A549 (cell line): Measurements from ENCODE around the gene GPR4. TPM values are rescaled to one million over a fixed set of nuclear protein-coding genes. Genes with fewer than 3 reads are reported as not detected.

Experiments used
- ATAC-seq, 2 experiments: fragments of 200-7000 bp in 1 of 2; fragments of >200 bp in 1 of 2; cut with Nextera tagmentation in 1 of 2; cut with Tn5 transposase in 1 of 2; 3 replicates each; pipeline versions ENCODE4 v1.8.0 to v1.9.1; 2018 to 2020; ENCODE audit warnings: mild to moderate bottlenecking in 1 of 2, moderate library complexity in 1 of 2
- CTCF ChIA-PET: fragments of 300-600 bp; sonication (Branson Sonifier 250); formaldehyde crosslinking; extraction: SDS; loops from one replicate; lab custom pipeline; 2021; ENCODE audit warnings: antibody characterized with exemption, inconsistent platforms; lab: Yijun Ruan, JAX
- POLR2A ChIA-PET: fragments of 350-600 bp; formaldehyde crosslinking; extraction: SDS; loops from one replicate; lab custom pipeline; 2021; ENCODE audit warnings: antibody characterized with exemption, inconsistent platforms; lab: Yijun Ruan, JAX
- DNase-seq, 2 experiments: peaks; one replicate each; pipeline versions ENCODE4 v3.0.0 to v3.0.0-alpha.2; 2011 to 2016; ENCODE audit warnings: low read depth in 1 of 2, low spot score in 1 of 2
- FAIRE-seq: peaks from 2 replicates; lab custom pipeline; 2011; peaks lifted over from hg19 to GRCh38; lab: Jason Lieb, UNC
- H3K27ac ChIP-seq, 2 experiments: fragments of >200 bp; sonication (Bioruptor Twin); formaldehyde crosslinking; 3 replicates each; pipeline ENCODE4 v1.5.1; 2016 to 2017
- H3K4me1 ChIP-seq: fragments of >200 bp; sonication (Bioruptor Twin); formaldehyde crosslinking; 3 replicates; pipeline ENCODE4 v1.6.1; 2016
- H3K4me2 ChIP-seq: fragments of >200 bp; sonication (Bioruptor Twin); formaldehyde crosslinking; 3 replicates; pipeline ENCODE4 v1.6.1; 2016
- H3K4me3 ChIP-seq: fragments of >200 bp; sonication (Bioruptor Twin); formaldehyde crosslinking; 3 replicates; pipeline ENCODE4 v1.5.1; 2016
- H3K9me3 ChIP-seq: fragments of >200 bp; sonication (Bioruptor Twin); formaldehyde crosslinking; 3 replicates; pipeline ENCODE4 v1.6.1; 2016
- CBX2 ChIP-seq: fragments of 200-600 bp; sonication (generic); IDR thresholded peaks from 2 replicates; pipeline ENCODE4 v1.6.1; 2016; ENCODE audit warnings: low read depth, mild to moderate bottlenecking, borderline replicate concordance
- CBX8 ChIP-seq: fragments of 200-600 bp; sonication (generic); IDR thresholded peaks from 2 replicates; pipeline ENCODE4 v1.6.1; 2016
- CEBPB ChIP-seq, 2 experiments: fragments of >200 bp in 1 of 2; sonication (Bioruptor Twin) in 1 of 2; formaldehyde crosslinking in 1 of 2; IDR thresholded peaks; 2 replicates each; pipeline ENCODE4 v1.6.1; 2012 to 2016
- CHD4 ChIP-seq: fragments of 200-600 bp; sonication (generic); IDR thresholded peaks from 2 replicates; pipeline ENCODE4 v1.6.1; 2016; ENCODE audit warnings: antibody characterized with exemption, mild to moderate bottlenecking, borderline replicate concordance
- CTCF ChIP-seq: fragments of >200 bp; sonication (Bioruptor Twin); formaldehyde crosslinking; IDR thresholded peaks from 3 replicates; pipeline ENCODE4 v1.5.1; 2016
- E2F6 ChIP-seq: IDR thresholded peaks from 2 replicates; pipeline ENCODE4 v1.6.1; 2012; ENCODE audit warnings: low read depth, borderline replicate concordance
- FOSL2 ChIP-seq, 2 experiments: fragments of 450-650 bp in 1 of 2; fragments of >200 bp in 1 of 2; sonication (Bioruptor Twin) in 1 of 2; formaldehyde crosslinking; IDR thresholded peaks; 2 replicates each; pipeline versions ENCODE4 v1.5.0 to v1.6.1; 2016 to 2020; ENCODE audit warnings: mild to moderate bottlenecking in 1 of 2, moderate library complexity in 1 of 2
- FOXS1 ChIP-seq: fragments of 250-450 bp; sonication (Bioruptor Pico); IDR thresholded peaks from 2 replicates; pipeline ENCODE4 v1.5.0; 2020; ENCODE audit warnings: mild to moderate bottlenecking, moderate library complexity
- GATA3 ChIP-seq: IDR thresholded peaks from 2 replicates; pipeline ENCODE4 v1.6.1; 2012; ENCODE audit warnings: borderline replicate concordance
- HDAC2 ChIP-seq: fragments of 200-600 bp; sonication (generic); IDR thresholded peaks from 2 replicates; pipeline ENCODE4 v1.6.1; 2016
- HES2 ChIP-seq: fragments of >200 bp; sonication (Bioruptor Twin); formaldehyde crosslinking; IDR thresholded peaks from 2 replicates; pipeline ENCODE4 v1.6.1; 2016
- HEYL ChIP-seq: fragments of 250-450 bp; sonication (Bioruptor Pico); IDR thresholded peaks from 2 replicates; pipeline ENCODE4 v1.8.0; 2021; ENCODE audit warnings: mild to moderate bottlenecking, moderate library complexity
- HMGXB4 ChIP-seq: fragments of 250-450 bp; sonication (Bioruptor Pico); IDR thresholded peaks from 2 replicates; pipeline ENCODE4 v1.5.0; 2021; ENCODE audit warnings: mild to moderate bottlenecking, moderate library complexity, borderline replicate concordance
- HOXA7 ChIP-seq: fragments of 250-450 bp; sonication (Bioruptor Pico); IDR thresholded peaks from 2 replicates; pipeline ENCODE4 v1.5.0; 2020; ENCODE audit warnings: mild to moderate bottlenecking, moderate library complexity
- HOXB5 ChIP-seq: fragments of 250-450 bp; sonication (Bioruptor Pico); IDR thresholded peaks from 2 replicates; pipeline ENCODE4 v1.5.0; 2020; ENCODE audit warnings: mild to moderate bottlenecking, moderate library complexity
- JUN ChIP-seq, 2 experiments: fragments of >200 bp; sonication (Bioruptor Twin); formaldehyde crosslinking; IDR thresholded peaks; 2 replicates in 1 of 2; 3 replicates in 1 of 2; pipeline ENCODE4 v1.6.1; 2016 to 2017
- JUNB ChIP-seq: fragments of >200 bp; sonication (Bioruptor Twin); formaldehyde crosslinking; IDR thresholded peaks from 2 replicates; pipeline ENCODE4 v1.6.1; 2016
- MAFK ChIP-seq: fragments of 450-650 bp; IDR thresholded peaks from 2 replicates; pipeline ENCODE4 v1.6.1; 2014; ENCODE audit not compliant: partially characterized antibody
- MAX ChIP-seq: IDR thresholded peaks from 2 replicates; pipeline ENCODE4 v1.6.1; 2012
- PHF8 ChIP-seq: fragments of 200-600 bp; sonication (generic); IDR thresholded peaks from 2 replicates; pipeline ENCODE4 v1.6.1; 2016; ENCODE audit warnings: low read depth, mild to moderate bottlenecking, antibody characterized with exemption, moderate library complexity, borderline replicate concordance
- POLR2A ChIP-seq: IDR thresholded peaks from 2 replicates; pipeline ENCODE4 v1.6.1; 2012; ENCODE audit warnings: mild to moderate bottlenecking, low read length
- SMC3 ChIP-seq: fragments of >200 bp; sonication (Bioruptor Twin); formaldehyde crosslinking; IDR thresholded peaks from 3 replicates; pipeline ENCODE4 v1.6.1; 2018; ENCODE audit warnings: inconsistent platforms
- ZFP36 ChIP-seq: fragments of 450-650 bp; IDR thresholded peaks from 2 replicates; pipeline ENCODE4 v1.6.1; 2014; ENCODE audit warnings: borderline replicate concordance; ENCODE audit not compliant: partially characterized antibody
- ZNF302 ChIP-seq: fragments of 250-450 bp; sonication (Bioruptor Pico); IDR thresholded peaks from 2 replicates; pipeline ENCODE4 v1.9.0; 2021; ENCODE audit warnings: inconsistent platforms, mild to moderate bottlenecking, moderate library complexity
- WGBS: methylation state at CpG from one replicate; pipeline ENCODE4 v1.1.6; 2017; ENCODE audit errors: missing lambda C conversion rate; 5-methylcytosine and 5-hydroxymethylcytosine counted together
- polyA plus RNA-seq, 4 experiments: library from polyadenylated mRNA; depleted of rRNA in 3 of 4; stranded (reverse); fragments of >200 nt; fragmentation: RNase III in 1 of 4; extraction: RNeasy Plus Mini Kit Qiagen cat#74134 plus additional on column Dnase treatment in 1 of 4; gene quantifications; 2 replicates in 3 of 4; 3 replicates in 1 of 4; pipeline ENCODE4 v1.2.3, GENCODE V29; 2011 to 2017

GPR4 gene
- polyA plus RNA-seq, 2 of the 4 experiments (the other 2 are of a cell fraction) = 0.03 to 0.10 TPM

GRCh38 chr19:45632468-45633196 lies 30.6 kb upstream of the GPR4 start:
- Histone ChIP-seq H3K4me2 (peak overlapping the region; percentile 61), H3K4me3 (no peak overlapping the region), H3K27ac (peak overlapping the region; percentile 56 to 79; a peak in 4 of 6 replicates), H3K9me3 (no peaks in the 10 kb centered on the region), H3K4me1 (peaks cover 33% of the 10 kb centered on the region)
- TF ChIP-seq FOSL2 (IDR thresholded peaks at IDR 0.05) = no peak
- TF ChIP-seq FOSL2 (CRISPR knock-in tag; IDR thresholded peaks at IDR 0.05) = peak; percentile 98
- TF ChIP-seq POLR2A = 0 out of 2 replicates have a peak, but pooled peaks have one; percentile 10
- 0 out of 2 replicates have a peak, but pooled peaks have one; percentile 7 for TF ChIP-seq MAX
- TF ChIP-seq JUNB = no peak
- ATAC-seq (peak; percentile 83 to 84), FAIRE-seq (no peak), DNase-seq (peak; percentile 91 to 98)
- POLR2A ChIA-PET = interaction anchor here (1.3 to 1.5 kb wide), 2 partner anchors 9 to 18 kb away, joined by 3 to 9 read pairs; no protein-coding TSS in a partner anchor
- CTCF ChIA-PET = interaction anchor here (0.7 to 23.8 kb wide), 5 partner anchors 5 to 799 kb away, joined by 3 to 437 read pairs (median 273); partner anchors contain the start of gene EML2
- WGBS = 71% methylated on average over 17 of the region's 27 CpGs

- DNase-seq (peak; percentile 63 to 84), FAIRE-seq (no peak), ATAC-seq (peak; percentile 59 to 61; a peak in 5 of 6 replicates)
- Histone ChIP-seq H3K4me3 (no peak overlapping the region), H3K4me2 (peak overlapping the region; percentile 15), H3K4me1 (peaks cover 33% of the 10 kb centered on the region), H3K27ac (peak overlapping the region; percentile 10 to 79; a peak in 4 of 6 replicates), H3K9me3 (no peaks in the 10 kb centered on the region)
- WGBS = 79% methylated on average over 2 of the region's 2 CpGs
- TF ChIP-seq SMC3 (no peak), FOSL2 (IDR thresholded peaks at IDR 0.05) (0 out of 2 replicates have a peak, but pooled peaks have one; percentile 32), FOSL2 (CRISPR knock-in tag; IDR thresholded peaks at IDR 0.05) (peak; percentile 92), CTCF (no peak), CEBPB (IDR thresholded peaks at IDR 0.05) (peak; percentile 20 to 35; a peak in 1 of 4 replicates), GATA3 (peak; percentile 44; the same call in 1 of the 2 replicates), JUNB (peak; percentile 75), MAFK (peak; percentile 99), HMGXB4 (CRISPR knock-in tag) (no peak)
- POLR2A ChIA-PET = interaction anchor here (0.5 to 1.9 kb wide), 6 partner anchors 9 to 123 kb away, joined by 3 to 8 read pairs (median 5); partner anchors contain the start of gene EML2
- CTCF ChIA-PET = interaction anchor here (0.6 to 23.8 kb wide), 9 partner anchors 7 to 449 kb away, joined by 3 to 437 read pairs (median 4); partner anchors contain the start of gene EML2
Measured at GRCh38 chr19:45630463-45630862, 28.5 kb upstream of the GPR4 start.

- H3K4me2 ChIP-seq = peak overlapping the region; percentile 15; the same call in 1 of the 3 replicates
- no peak for FAIRE-seq
- no peak for DNase-seq
- no peak overlapping the region for H3K4me3 ChIP-seq
- H3K27ac ChIP-seq = peak overlapping the region; percentile 15 to 75; a peak in 5 of 6 replicates
- peaks cover 30% of the 10 kb centered on the region for H3K4me1 ChIP-seq
- WGBS = 92% methylated on average over 4 of the region's 4 CpGs
- no peaks in the 10 kb centered on the region for H3K9me3 ChIP-seq
- ChIA-PET CTCF (interaction anchor here (0.7 to 23.8 kb wide), 4 partner anchors 7 to 450 kb away, joined by 3 to 437 read pairs (median 138); partner anchors contain the start of gene EML2), POLR2A (interaction anchor here (1.2 kb wide), 1 partner anchor 15 kb away, joined by 5 read pairs; no protein-coding TSS in a partner anchor)
- no peak for ATAC-seq
- TF ChIP-seq HES2 (no peak), ZFP36 (no peak), ZNF302 (CRISPR knock-in tag) (no peak), HMGXB4 (CRISPR knock-in tag) (no peak), PHF8 (no peak), JUN (IDR thresholded peaks at IDR 0.05) (no peak), FOXS1 (CRISPR knock-in tag) (no peak), CEBPB (IDR thresholded peaks at IDR 0.05) (no peak), CBX2 (no peak), CHD4 (no peak), GATA3 (no peak), E2F6 (no peak), HOXB5 (CRISPR knock-in tag) (no peak), HEYL (CRISPR knock-in tag) (no peak), CBX8 (no peak), JUNB (no peak), HDAC2 (no peak), HOXA7 (CRISPR knock-in tag) (no peak)
Measured at GRCh38 chr19:45629704-45630103, 27.7 kb upstream of the GPR4 start.
